ENCODE data around the gene GRIPAP1.
"Not testable (repeated sequence)": the region's sequence is repeated elsewhere in the genome, so short reads cannot be mapped to it uniquely, and the experiment has no call there.

GRIPAP1 gene

GRCh38 chrX:48992341-48992740 is 9.7 kb downstream of the GRIPAP1 start:
- no peak for DNase-seq

- DNase-seq: no peak
These were observed 12.6 kb downstream of the GRIPAP1 start for GRCh38 chrX:48989483-48989882.

- DNase-seq: no peak
These were observed 18.2 kb downstream of the GRIPAP1 start for GRCh38 chrX:48983896-48984295.

- DNase-seq: no peak
These were observed 19.0 kb downstream of the GRIPAP1 start for GRCh38 chrX:48983081-48983480.

GRCh38 chrX:48981178-48981577 is 20.9 kb downstream of the GRIPAP1 start:
- DNase-seq: no peak

GRCh38 chrX:48980341-48980740 is 21.7 kb downstream of the GRIPAP1 start:
- not testable (repeated sequence) for DNase-seq

GRCh38 chrX:48978226-48978625 is 23.8 kb downstream of the GRIPAP1 start:
- no peak for DNase-seq

- no peak for DNase-seq
These were observed 26.0 kb downstream of the GRIPAP1 start for GRCh38 chrX:48976086-48976485.

GRCh38 chrX:48975541-48975940 is 26.5 kb downstream of the GRIPAP1 start:
- DNase-seq: no peak

GRCh38 chrX:48975041-48975440 is 27.0 kb downstream of the GRIPAP1 start:
- DNase-seq: no peak

GRCh38 chrX:48974574-48974973 is 27.5 kb downstream of the GRIPAP1 start:
- DNase-seq: no peak

- DNase-seq: no peak
These were observed 28.0 kb downstream of the GRIPAP1 start for GRCh38 chrX:48974033-48974432.

GRCh38 chrX:48972220-48973164 is 29.6 kb downstream of the GRIPAP1 start:
- DNase-seq: no peak

- no peak for DNase-seq
These were observed 30.5 kb downstream of the GRIPAP1 start, which contains the start of gene KCND1 for GRCh38 chrX:48971249-48972219. Gene KCND1 (minus strand): TSS chrX:48971844. CDS start chrX:48970271, 1,573 bp downstream.

GRCh38 chrX:48969471-48969870 is 32.6 kb downstream of the GRIPAP1 start:
- DNase-seq: no peak

GRCh38 chrX:48968377-48968776 is 33.7 kb downstream of the GRIPAP1 start:
- DNase-seq: no peak

GRCh38 chrX:48966796-48967579 is 35.1 kb downstream of the GRIPAP1 start:
- no peak for DNase-seq

- DNase-seq: no peak
These were observed 36.1 kb downstream of the GRIPAP1 start for GRCh38 chrX:48965959-48966358.

- DNase-seq: no peak
These were observed 40.4 kb downstream of the GRIPAP1 start for GRCh38 chrX:48961585-48962091.

GRCh38 chrX:48960291-48960690 is 41.8 kb downstream of the GRIPAP1 start:
- DNase-seq: no peak

- no peak for DNase-seq
These were observed 43.4 kb downstream of the GRIPAP1 start for GRCh38 chrX:48958635-48959094.
